ENCODE measurements around the gene ATXN10. TPM values are rescaled to one million over a fixed set of nuclear protein-coding genes. Genes with fewer than 3 reads are reported as not detected.

The ATXN10 gene
- total and polyA plus RNA-seq, 2 of the 13 experiments (the other 11 are each of a cell fraction or from before 2014, with no cell fraction given): 60.1 to 194 TPM

DNA sequence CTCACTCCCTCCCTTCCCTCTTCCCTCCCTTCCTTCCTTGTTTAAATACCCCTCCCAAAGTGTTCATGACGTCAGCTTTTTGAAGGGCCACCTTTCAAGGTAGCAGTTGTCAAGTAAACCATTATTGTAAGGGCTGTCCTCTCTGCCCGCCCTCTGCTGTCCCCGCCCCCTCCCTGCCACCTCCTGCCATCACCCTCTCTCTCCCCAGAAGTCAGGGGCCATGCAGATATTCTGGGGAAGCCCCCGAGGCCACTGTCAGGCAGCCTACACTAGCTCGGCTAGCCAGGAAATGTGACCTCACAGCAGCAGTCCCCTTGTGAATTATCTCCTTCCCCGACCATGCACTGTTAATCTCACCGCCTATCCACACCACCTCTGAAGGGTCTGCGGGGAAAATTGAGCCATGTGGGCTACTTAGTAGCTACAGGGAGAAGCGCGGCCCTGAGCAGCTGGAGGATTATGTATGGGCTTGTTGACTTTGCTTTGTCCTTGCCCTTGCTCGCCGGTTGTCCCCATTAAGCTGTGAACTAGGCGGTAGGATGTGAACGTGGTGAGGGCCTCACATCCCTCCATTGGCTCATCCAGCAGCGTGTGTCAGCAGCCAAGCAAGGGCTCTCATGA lies 42.1 kb upstream of the ATXN10 start (continued):
- peak; percentile 43; the same call in 1 of the 2 replicates for TF ChIP-seq TFDP1 (CRISPR knock-in tag; IDR thresholded peaks at IDR 0.05; ENCODE audit: borderline replicate concordance)
- peak; percentile 50; the same call in 1 of the 2 replicates for TF ChIP-seq IKZF5 (CRISPR knock-in tag; IDR thresholded peaks at IDR 0.05)

DNA sequence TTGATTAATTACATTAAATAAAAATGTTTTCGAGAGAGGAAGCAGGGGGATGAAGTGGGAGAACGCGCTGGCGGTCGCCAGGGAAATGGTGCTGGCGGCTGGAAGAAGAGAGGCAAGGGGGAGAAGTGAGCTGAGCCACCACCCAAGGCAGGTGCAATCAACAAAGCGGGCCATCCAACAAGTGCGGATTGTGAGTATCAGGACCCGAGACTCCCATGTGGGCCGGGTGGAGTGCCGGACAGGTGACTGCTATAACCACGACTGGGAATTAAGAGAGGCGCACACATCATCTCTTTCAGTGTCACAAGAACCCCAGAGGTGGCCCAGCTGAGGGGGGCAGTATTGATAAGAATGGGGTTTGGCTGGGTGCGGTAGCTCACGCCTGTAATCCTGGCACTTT lies 41.2 kb upstream of the ATXN10 start:
- H3K9ac ChIP-seq (ENCODE audit: insufficient read depth, low read depth, low read length): no peak overlapping the region
- ATAC-seq (no peak), FAIRE-seq (no peak), DNase-seq (ENCODE audit: low spot score) (no peak)
- H2AFZ ChIP-seq (ENCODE audit: low read length): no peak overlapping the region
- no peak overlapping the region for H3K4me3 ChIP-seq (replicated peaks in 1 of 3; ENCODE audit: insufficient read depth in 1 of 3, low read depth in 2 of 3, low read length in 3 of 3)
- in situ Hi-C loops (cut with HindIII; ENCODE audit: extremely low pct_ligation_motif_present, low pct_unique_long_range_greater_than_20kb) (loop anchor here (25.0 kb wide), 1 partner anchor 482 kb away; no protein-coding TSS in a partner anchor), intact Hi-C loops (cut with micrococcal nuclease; ENCODE audit: unreplicated experiment) (no loop called here)
- BruUV-seq (replicated peaks): no TSS peak
- peaks cover 87% of the 10 kb centered on the region for H3K4me1 ChIP-seq (ENCODE audit: insufficient read depth, low read length)
- ChIA-PET POLR2A (no interaction called here), CTCF (ENCODE audit: low intra/inter-chr PET ratio, low total read pairs) (no interaction called here)
- H3K4me2 ChIP-seq (ENCODE audit: low read depth, low read length): no peak overlapping the region
- no peaks in the 10 kb centered on the region for H4K20me1 ChIP-seq (ENCODE audit: insufficient read depth, low read length)
- H3K27me3 ChIP-seq (ENCODE audit: control insufficient read depth in 1 of 2, insufficient read depth in 2 of 2, low read length in 2 of 2): peaks cover 0 to 3% of the 10 kb centered on the region in 2 experiments; a peak in 2 of 5 replicates
- H3K9me3 ChIP-seq (ENCODE audit: low read length): no peaks in the 10 kb centered on the region
- H3K27ac ChIP-seq (ENCODE audit: extremely low read length, insufficient read depth, low read length): no peak overlapping the region
- 93% methylated on average over 15 of the region's 15 CpGs for WGBS (ENCODE audit: low lambda C conversion rate)
- no peaks in the 10 kb centered on the region for H3K79me2 ChIP-seq (ENCODE audit: insufficient read depth, low read length)
- H3K36me3 ChIP-seq (replicated peaks in 1 of 2; ENCODE audit: control insufficient read depth in 1 of 2, insufficient read depth in 2 of 2, low read length in 2 of 2): no peaks in the 10 kb centered on the region
- TF ChIP-seq, protein P1, sequence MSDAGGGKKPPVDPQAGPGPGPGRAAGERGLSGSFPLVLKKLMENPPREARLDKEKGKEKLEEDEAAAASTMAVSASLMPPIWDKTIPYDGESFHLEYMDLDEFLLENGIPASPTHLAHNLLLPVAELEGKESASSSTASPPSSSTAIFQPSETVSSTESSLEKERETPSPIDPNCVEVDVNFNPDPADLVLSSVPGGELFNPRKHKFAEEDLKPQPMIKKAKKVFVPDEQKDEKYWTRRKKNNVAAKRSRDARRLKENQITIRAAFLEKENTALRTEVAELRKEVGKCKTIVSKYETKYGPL (CRISPR knock-in tag; IDR thresholded peaks at IDR 0.05): no peak
- TF ChIP-seq BCL6 (CRISPR knock-in tag; IDR thresholded peaks at IDR 0.05) (no peak), ZNF552 (CRISPR knock-in tag; IDR thresholded peaks at IDR 0.05; ENCODE audit: borderline replicate concordance) (no peak), ZNF775 (CRISPR knock-in tag; IDR thresholded peaks at IDR 0.05; ENCODE audit: borderline replicate concordance) (no peak), FOXJ3 (CRISPR knock-in tag; IDR thresholded peaks at IDR 0.05; ENCODE audit: borderline replicate concordance) (no peak), IRX3 (CRISPR knock-in tag; IDR thresholded peaks at IDR 0.05; ENCODE audit: borderline replicate concordance, low read depth) (no peak), TBX2 (CRISPR knock-in tag; IDR thresholded peaks at IDR 0.05; ENCODE audit: borderline replicate concordance) (no peak), ZNF280B (CRISPR knock-in tag; IDR thresholded peaks at IDR 0.05; ENCODE audit: borderline replicate concordance) (no peak), GATA4 (IDR thresholded peaks at IDR 0.05; ENCODE audit: borderline replicate concordance, low read depth) (no peak)
- TF ChIP-seq, protein P2, sequence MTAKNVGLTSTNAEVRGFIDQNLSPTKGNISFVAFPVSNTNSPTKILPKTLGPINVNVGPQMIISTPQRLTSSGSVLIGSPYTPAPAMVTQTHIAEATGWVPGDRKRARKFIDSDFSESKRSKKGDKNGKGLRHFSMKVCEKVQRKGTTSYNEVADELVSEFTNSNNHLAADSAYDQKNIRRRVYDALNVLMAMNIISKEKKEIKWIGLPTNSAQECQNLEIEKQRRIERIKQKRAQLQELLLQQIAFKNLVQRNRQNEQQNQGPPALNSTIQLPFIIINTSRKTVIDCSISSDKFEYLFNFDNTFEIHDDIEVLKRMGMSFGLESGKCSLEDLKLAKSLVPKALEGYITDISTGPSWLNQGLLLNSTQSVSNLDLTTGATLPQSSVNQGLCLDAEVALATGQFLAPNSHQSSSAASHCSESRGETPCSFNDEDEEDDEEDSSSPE (CRISPR knock-in tag; IDR thresholded peaks at IDR 0.05): no peak

All from HepG2 (cell line).